MV-4-11 (cell line): ENCODE results near the gene TASP1.
"Not testable (repeated sequence)": the region's sequence is repeated elsewhere in the genome, so short reads cannot be mapped to it uniquely, and the experiment has no call there.

Experiments used
- DNase-seq: peaks from one replicate; lab custom pipeline; 2025; lab: John Stamatoyannopoulos, UW

Gene TASP1

DNA sequence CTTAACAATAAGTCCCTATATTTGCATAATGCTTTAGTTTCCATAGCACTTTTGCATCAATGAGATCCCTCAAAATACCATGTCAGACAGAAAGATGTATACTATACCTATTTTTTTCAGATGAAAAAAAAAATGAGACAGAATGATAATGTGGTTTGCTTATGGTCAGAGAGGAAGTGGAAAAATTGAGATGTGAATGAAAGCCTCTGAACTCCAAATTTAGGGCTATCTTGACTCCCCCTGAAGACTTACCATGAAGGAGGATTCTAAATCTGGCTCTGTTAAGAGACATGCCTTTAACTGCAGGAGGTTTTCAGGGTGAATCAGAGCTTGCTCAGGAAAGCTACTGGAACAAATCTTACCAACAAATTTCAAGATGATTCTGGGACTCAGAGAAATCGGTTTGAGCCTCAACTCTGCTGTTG, 241.4 kb downstream of the TASP1 start:
- no peak for DNase-seq

DNA sequence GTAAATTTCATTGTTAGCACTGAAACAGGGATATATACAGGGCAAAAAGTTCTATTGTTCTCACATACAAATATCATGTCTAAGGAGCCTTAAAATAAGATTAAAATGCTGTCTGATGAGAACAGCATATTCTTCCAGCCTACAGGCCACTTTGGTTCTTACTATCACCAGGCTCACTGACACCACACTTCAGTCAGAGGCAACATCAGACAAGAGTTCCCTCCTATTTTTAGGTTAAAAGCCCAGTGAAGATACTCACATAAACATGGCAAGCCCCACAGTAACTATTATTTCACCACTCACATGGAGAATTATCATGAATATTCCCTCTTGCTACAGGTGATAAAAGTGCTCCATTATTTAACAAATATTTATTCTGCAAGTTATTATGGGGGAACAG, 241.9 kb downstream of the TASP1 start:
- no peak for DNase-seq

GRCh38 chr20:13396022-13396421, 242.7 kb downstream of the TASP1 start:
- no peak for DNase-seq

DNA sequence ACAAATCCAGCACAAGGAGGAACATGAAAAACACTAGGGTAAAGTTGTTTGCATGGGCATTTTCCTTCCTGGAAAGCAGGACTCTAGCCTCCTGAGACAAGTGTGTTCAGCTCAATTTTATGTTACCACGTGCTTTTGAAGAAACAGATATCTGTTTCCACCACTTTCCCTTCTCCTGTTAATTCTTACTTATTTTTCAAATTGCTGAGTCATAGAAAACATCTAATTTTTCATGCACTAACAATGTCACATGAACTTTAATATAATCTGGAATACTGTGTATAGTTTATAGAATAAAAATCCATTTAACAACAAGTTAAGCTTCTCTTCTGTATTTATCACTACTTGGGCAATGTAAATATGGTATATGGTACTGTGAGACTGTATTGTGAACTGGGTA, 243.5 kb downstream of the TASP1 start:
- DNase-seq = no peak

DNA sequence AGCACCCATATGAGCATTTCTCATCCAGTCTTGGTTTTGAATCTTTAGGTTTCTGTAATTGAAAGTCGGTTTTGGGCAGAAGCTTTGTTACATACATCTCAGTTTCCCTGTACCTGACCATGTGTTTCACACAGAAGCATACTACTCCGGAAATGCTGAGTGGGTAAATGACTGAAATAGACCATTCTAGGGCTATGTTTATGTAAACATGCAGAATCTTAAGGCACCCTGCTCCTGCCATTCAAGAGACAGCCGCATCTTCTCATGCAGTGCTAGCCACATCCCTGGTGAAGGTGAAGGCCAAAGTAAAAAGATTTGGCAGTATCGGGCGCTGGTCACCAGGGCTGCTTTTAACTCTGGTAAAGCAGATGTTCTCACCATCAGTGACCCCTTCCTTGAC, 246.3 kb downstream of the TASP1 start:
- no peak for DNase-seq

- no peak for DNase-seq
Measured at GRCh38 chr20:13389115-13389514, 249.6 kb downstream of the TASP1 start.

- no peak for DNase-seq
Measured at GRCh38 chr20:13384132-13384531, 254.6 kb downstream of the TASP1 start.

DNA sequence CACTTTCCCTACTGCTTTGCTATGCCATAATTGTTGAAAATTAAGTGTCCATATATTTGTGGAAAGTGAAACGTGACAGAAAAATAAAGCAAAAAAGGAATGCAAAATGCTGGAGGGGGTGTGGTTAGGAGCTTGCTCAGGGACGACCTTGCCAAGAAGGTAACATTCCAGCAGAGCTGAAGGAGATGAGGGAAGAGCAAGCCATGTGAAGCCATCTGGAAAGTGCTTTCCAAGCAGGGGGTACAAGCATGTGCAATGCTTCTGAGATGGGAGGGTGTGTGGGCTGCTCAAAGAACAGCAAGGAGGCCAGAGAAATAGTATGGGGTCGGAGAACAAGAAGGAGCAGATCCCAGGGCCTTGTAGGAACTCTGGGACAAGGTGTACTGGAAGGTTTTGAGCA, 255.9 kb downstream of the TASP1 start:
- no peak for DNase-seq

GRCh38 chr20:13380497-13381229, 258.1 kb downstream of the TASP1 start:
- DNase-seq = not testable (repeated sequence)

GRCh38 chr20:13373400-13373799, 265.3 kb downstream of the TASP1 start:
- no peak for DNase-seq

DNA sequence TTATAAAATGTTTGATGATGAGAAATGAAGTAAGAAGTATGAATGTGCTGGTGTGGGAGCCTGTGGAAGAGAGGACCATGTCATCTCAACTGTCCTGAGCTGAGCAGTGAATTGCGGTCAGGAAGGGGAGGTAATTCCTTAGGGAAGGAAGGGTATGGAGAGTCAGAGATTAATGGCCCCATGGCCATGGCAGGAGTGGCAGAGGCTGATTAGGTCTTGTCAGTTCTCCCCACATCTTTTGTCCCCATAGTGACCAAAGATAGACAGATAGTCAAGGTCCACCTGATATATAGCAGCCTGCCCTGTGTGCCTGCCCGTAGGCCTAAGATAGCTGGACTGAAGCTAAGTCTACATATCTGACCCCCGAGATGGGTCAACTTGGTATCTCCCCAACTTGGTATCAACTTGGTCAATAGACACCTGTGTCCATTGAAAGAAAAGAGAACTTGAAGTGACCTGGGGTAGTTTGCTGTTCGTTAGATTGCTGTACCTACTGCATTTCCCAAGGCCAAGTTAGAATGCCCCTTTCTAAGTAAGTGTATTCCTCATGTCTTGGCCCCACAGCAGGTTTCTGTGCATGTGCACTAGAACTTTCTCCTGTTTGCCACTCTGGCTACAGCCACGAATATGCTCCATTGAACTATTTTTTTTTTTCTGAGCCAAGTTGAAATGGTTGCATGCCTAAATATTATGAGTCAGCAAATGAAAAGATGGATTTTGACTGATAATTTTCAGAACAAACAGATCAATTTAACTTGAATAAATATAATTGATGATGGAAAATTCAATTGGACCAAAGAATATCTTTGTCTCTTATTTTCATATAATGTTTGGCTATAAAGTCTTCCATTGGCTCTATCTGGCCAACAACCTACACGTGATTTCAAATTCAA, 274.2 kb downstream of the TASP1 start:
- no peak for DNase-seq

DNA sequence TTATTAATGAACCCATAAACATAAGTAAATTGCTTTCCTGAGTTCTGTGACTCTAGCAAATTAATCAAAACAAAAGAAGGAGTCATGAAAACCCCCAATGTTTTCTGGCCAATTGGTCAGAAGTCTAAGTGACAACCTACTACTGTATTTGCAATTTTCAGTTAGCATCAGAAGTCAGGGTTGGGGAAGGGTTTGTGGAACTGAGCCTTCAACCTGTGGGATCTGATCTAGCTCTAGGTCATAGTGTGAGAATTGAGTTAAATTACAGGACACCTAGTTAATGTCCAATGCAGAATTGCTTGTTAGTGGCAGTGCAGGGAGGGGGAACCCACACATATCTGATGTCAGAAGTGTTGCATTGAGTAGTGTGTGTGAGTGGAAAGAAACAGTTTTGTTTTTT, 275.3 kb downstream of the TASP1 start:
- DNase-seq = no peak

DNA sequence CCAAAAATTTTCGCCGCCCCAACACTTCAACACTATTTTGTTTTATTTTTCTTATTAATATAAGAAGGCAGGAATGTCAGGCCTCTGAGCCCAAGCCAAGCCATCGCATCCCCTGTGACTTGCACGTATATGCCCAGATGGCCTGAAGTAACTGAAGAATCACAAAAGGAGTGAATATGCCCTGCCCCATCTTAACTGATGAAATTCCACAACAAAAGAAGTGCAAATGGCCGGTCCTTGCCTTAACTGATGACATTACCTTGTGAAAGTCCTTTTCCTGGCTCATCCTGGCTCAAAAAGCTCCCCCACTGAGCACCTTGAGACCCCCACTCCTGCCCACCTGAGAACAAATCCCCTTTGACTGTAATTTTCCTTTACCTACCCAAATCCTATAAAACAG, 276.6 kb downstream of the TASP1 start:
- DNase-seq = not testable (repeated sequence)

GRCh38 chr20:13358936-13359335, 279.8 kb downstream of the TASP1 start:
- not testable (repeated sequence) for DNase-seq

GRCh38 chr20:13357782-13358181, 280.9 kb downstream of the TASP1 start:
- not testable (repeated sequence) for DNase-seq

DNA sequence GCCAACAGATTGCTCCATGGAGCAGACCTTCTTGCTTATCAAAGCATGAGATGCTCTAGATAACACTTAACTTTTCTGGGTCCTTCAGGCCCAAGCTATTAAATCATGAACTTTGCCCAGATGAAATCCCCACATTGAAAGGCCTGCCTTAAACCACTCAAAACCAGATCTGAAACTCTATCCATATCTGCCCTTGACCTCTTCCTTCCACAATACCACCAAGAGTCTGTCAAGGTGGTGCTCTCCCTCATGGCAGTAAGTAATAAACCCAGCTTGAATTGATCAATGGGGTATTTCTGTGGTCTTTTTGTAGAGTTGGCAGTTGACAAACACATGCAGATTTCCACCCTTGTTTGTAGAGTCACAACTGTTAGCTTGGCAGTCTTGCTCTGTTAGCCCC, 282.1 kb downstream of the TASP1 start:
- DNase-seq = no peak

- no peak for DNase-seq
Measured at GRCh38 chr20:13355941-13356486, 282.7 kb downstream of the TASP1 start.

GRCh38 chr20:13355411-13355810, 283.3 kb downstream of the TASP1 start:
- DNase-seq = no peak

GRCh38 chr20:13353261-13353945, 285.3 kb downstream of the TASP1 start:
- no peak for DNase-seq

GRCh38 chr20:13349235-13349604, 289.5 kb downstream of the TASP1 start:
- no peak for DNase-seq

DNA sequence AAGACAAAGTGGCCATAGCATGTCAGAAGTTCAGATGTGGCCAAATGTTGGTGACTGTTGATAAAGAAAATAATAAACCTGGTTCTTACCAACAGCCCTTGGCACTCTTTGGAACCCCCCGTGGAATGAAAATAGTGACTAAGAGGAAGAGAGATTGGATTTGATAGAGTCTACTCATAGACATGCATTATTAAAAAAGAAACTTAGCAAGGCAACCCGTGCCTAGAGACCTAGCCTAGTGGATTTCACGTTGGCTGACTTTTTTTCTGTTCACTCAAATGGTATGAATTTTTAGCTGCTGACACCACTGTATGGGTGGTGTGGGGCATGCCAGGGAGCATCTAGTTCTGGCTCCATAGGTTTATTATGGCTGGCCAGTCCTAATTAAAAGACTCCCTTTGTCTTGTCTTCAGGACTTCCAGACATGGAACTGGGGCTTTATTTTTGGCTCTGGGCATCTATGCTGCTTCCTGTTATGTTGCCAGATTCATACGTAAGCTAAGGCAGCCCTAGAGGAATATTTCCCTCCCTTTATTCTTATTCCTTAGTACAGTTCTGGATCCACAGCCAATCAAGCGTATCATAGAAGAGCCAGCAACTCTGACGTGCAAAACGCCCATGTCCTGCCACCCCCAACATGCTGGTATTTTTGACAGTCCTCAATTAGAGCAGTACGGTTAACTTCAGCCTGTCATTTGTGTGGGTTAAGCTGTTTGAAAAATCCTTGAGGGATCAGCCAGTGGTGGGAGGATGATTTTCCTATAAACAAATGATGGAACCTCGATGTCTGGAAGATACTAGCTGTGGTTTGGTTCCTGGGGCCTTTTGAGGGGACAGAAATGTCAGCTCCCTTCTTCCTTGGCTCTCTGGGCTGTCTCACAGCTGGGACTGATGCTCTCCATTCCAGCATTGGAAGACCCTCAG, 290.2 kb downstream of the TASP1 start:
- no peak for DNase-seq
